Neural cell (in vitro differentiated cells): ENCODE results near the gene COQ4. TPM values are rescaled to one million over a fixed set of nuclear protein-coding genes. Genes with fewer than 3 reads are reported as not detected.

Experiments
- H2AFZ ChIP-seq: fragments of 200-600, 300-800 bp; sonication (generic), shearing (Covaris generic); 2 replicates; pipeline ENCODE4 v1.6.0; 2014; ENCODE audit warnings: low read depth, mild to moderate bottlenecking, antibody characterized with exemption, low read length, moderate library complexity
- H3F3A ChIP-seq: fragments of 200-600 bp; shearing (Covaris generic); 2 replicates; pipeline ENCODE4 v1.6.1; 2016; ENCODE audit warnings: mild to moderate bottlenecking, moderate library complexity, mixed read lengths, antibody characterized with exemption, low read length; ENCODE audit not compliant: insufficient read depth, poor library complexity, severe bottlenecking
- H3K27ac ChIP-seq: fragments of 200-600, 300-800 bp; sonication (generic), shearing (Covaris generic); 2 replicates; pipeline ENCODE4 v1.5.1; 2014; ENCODE audit warnings: mild to moderate bottlenecking, low read length, moderate library complexity
- H3K27me3 ChIP-seq: fragments of 300-800, 200-600 bp; sonication (generic), shearing (Covaris generic); 2 replicates; pipeline ENCODE4 v1.6.0; 2014; ENCODE audit warnings: mild to moderate bottlenecking, low read depth, low read length, moderate library complexity; ENCODE audit not compliant: insufficient read depth
- H3K36me3 ChIP-seq: fragments of 300-800, 200-600 bp; sonication (generic), shearing (Covaris generic); 2 replicates; pipeline ENCODE4 v1.5.1; 2014; ENCODE audit warnings: mild to moderate bottlenecking, antibody characterized with exemption, low read length, moderate library complexity; ENCODE audit not compliant: insufficient read depth
- H3K4me2 ChIP-seq: fragments of 300-800, 200-600 bp; sonication (generic), shearing (Covaris generic); 2 replicates; pipeline ENCODE4 v1.6.0; 2014; ENCODE audit warnings: mild to moderate bottlenecking, low read length
- H3K4me3 ChIP-seq: fragments of 300-800, 200-600 bp; sonication (generic), shearing (Covaris generic); 2 replicates; pipeline ENCODE4 v1.5.1; 2014; ENCODE audit warnings: mild to moderate bottlenecking, low read length, moderate library complexity
- H3K79me2 ChIP-seq: fragments of 200-600 bp; shearing (Covaris generic); replicated peaks from 2 replicates; pipeline ENCODE4 v1.6.0; 2014; ENCODE audit warnings: mild to moderate bottlenecking, low read length, moderate library complexity; ENCODE audit not compliant: insufficient read depth
- H3K9ac ChIP-seq: fragments of 300-800, 200-600 bp; sonication (generic), shearing (Covaris generic); 2 replicates; pipeline ENCODE4 v1.6.1; 2016; ENCODE audit warnings: mild to moderate bottlenecking, low read length, mixed read lengths
- H3K9me2 ChIP-seq: fragments of 200-600 bp; shearing (Covaris generic); 2 replicates; pipeline ENCODE4 v1.6.1; 2016; ENCODE audit warnings: mild to moderate bottlenecking, low read length, mixed read lengths; ENCODE audit not compliant: insufficient read depth
- H3K9me3 ChIP-seq: fragments of 200-600, 300-800 bp; sonication (generic), shearing (Covaris generic); 2 replicates; pipeline ENCODE4 v1.6.1; 2016; ENCODE audit warnings: mild to moderate bottlenecking, mixed run types, low read length, moderate library complexity, mixed read lengths
- H4K20me1 ChIP-seq: fragments of 200-600 bp; shearing (Covaris generic); 2 replicates; pipeline ENCODE4 v1.6.1; 2016; ENCODE audit warnings: mild to moderate bottlenecking, mixed run types; ENCODE audit not compliant: insufficient read depth
- CTCF ChIP-seq: fragments of 450-650 bp; IDR thresholded peaks from 2 replicates; pipeline ENCODE4 v1.5.1; 2014; ENCODE audit warnings: antibody characterized with exemption, mild to moderate bottlenecking, moderate library complexity; ENCODE audit not compliant: poor library complexity, severe bottlenecking
- EP300 ChIP-seq: fragments of 450-650 bp; conservative IDR thresholded peaks from 2 replicates; pipeline ENCODE4 v1.6.1; 2014; ENCODE audit warnings: antibody characterized with exemption, mild to moderate bottlenecking, moderate library complexity; ENCODE audit not compliant: poor library complexity, severe bottlenecking
- EZH2 ChIP-seq: fragments of 200-600, 300-800 bp; shearing (Covaris generic), sonication (generic); IDR thresholded peaks from 2 replicates; pipeline ENCODE4 v1.6.1; 2014; ENCODE audit warnings: antibody characterized with exemption, low read length, borderline replicate concordance, mild to moderate bottlenecking; ENCODE audit not compliant: insufficient read depth, poor library complexity, severe bottlenecking
- MXI1 ChIP-seq: fragments of 450-650 bp; conservative IDR thresholded peaks from 2 replicates; pipeline ENCODE4 v1.6.1; 2014; ENCODE audit warnings: antibody characterized with exemption, mild to moderate bottlenecking; ENCODE audit not compliant: poor library complexity, severe bottlenecking
- POLR2AphosphoS5 ChIP-seq: IDR thresholded peaks from 2 replicates; pipeline ENCODE4 v1.6.1; 2012
- RAD21 ChIP-seq: fragments of 450-650 bp; conservative IDR thresholded peaks from 2 replicates; pipeline ENCODE4 v1.6.1; 2014; ENCODE audit warnings: antibody characterized with exemption, mild to moderate bottlenecking, moderate library complexity
- REST ChIP-seq: IDR thresholded peaks from 2 replicates; pipeline ENCODE4 v1.6.1; 2012; ENCODE audit warnings: borderline replicate concordance
- SMC3 ChIP-seq: fragments of 450-650 bp; conservative IDR thresholded peaks from 2 replicates; pipeline ENCODE4 v1.6.1; 2014; ENCODE audit warnings: antibody characterized with exemption, mild to moderate bottlenecking, moderate library complexity; ENCODE audit not compliant: poor library complexity
- TAF1 ChIP-seq: IDR thresholded peaks from 2 replicates; pipeline ENCODE4 v1.6.1; 2012; ENCODE audit warnings: low read depth
- polyA minus RNA-seq: library from RNA; depleted of rRNA, polyadenylated mRNA; stranded (reverse); fragments of >200 nt; gene quantifications from 2 replicates; pipeline ENCODE4 v1.2.3, GENCODE V29; 2014
- polyA plus RNA-seq: library from polyadenylated mRNA; depleted of rRNA; stranded (reverse); fragments of >200 nt; gene quantifications from 2 replicates; pipeline ENCODE4 v1.2.3, GENCODE V29; 2014

Gene COQ4
- polyA plus RNA-seq (94.5 and 108 TPM in 2 replicates), polyA minus RNA-seq (42.8 and 49.9 TPM in 2 replicates)

GRCh38 chr9:128322404-128323211 is at the start of gene COQ4, which contains the start of gene TRUB2:
COQ4 (plus strand) TSS chr9:128322839; CDS start chr9:128322859, 20 bp downstream.
TRUB2 (minus strand) TSS chr9:128322447; CDS start chr9:128322408, 39 bp downstream.
- H3K9me3 ChIP-seq = no peaks in the 10 kb centered on the region
- no peaks in the 10 kb centered on the region for H3F3A ChIP-seq
- no peaks in the 10 kb centered on the region for H3K36me3 ChIP-seq
- H3K9ac ChIP-seq = peak within 1 kb of the TSS; percentile 91
- peaks cover 26% of the 10 kb centered on the region for H3K79me2 ChIP-seq
- peak within 1 kb of the TSS; percentile 97 for H3K27ac ChIP-seq
- H3K4me2 ChIP-seq = peak within 1 kb of the TSS; percentile 94
- no peaks in the 10 kb centered on the region for H4K20me1 ChIP-seq
- H3K4me3 ChIP-seq = peak within 1 kb of the TSS; percentile 80
- no peaks in the 10 kb centered on the region for H3K27me3 ChIP-seq
- TF ChIP-seq TAF1 (peak; percentile 77), REST (peak; percentile 3), SMC3 (no peak), CTCF (peak; percentile 24), RAD21 (no peak), EP300 (peak; percentile 64), MXI1 (peak; percentile 100), EZH2 (no peak), POLR2AphosphoS5 (peak; percentile 55)
- H2AFZ ChIP-seq = peak within 1 kb of the TSS; percentile 86
- no peaks in the 10 kb centered on the region for H3K9me2 ChIP-seq

- Histone ChIP-seq H3F3A (no peaks in the 10 kb centered on the region), H3K9ac (no peak overlapping the region), H3K79me2 (peaks cover 15% of the 10 kb centered on the region), H3K36me3 (no peaks in the 10 kb centered on the region), H4K20me1 (no peaks in the 10 kb centered on the region), H3K9me3 (no peaks in the 10 kb centered on the region), H3K4me2 (peak overlapping the region; percentile 94), H3K9me2 (no peaks in the 10 kb centered on the region), H2AFZ (no peak overlapping the region), H3K27me3 (no peaks in the 10 kb centered on the region), H3K4me3 (peak overlapping the region; percentile 95), H3K27ac (no peak overlapping the region)
- TF ChIP-seq EP300 (no peak), POLR2AphosphoS5 (no peak), REST (no peak), TAF1 (no peak), CTCF (no peak), RAD21 (no peak)
Observed at GRCh38 chr9:128274245-128274644, 48.4 kb upstream of the COQ4 start.
